Smooth muscle cell (in vitro differentiated cells): ENCODE results near the gene SEZ6L. TPM values are rescaled to one million over a fixed set of nuclear protein-coding genes. Genes with fewer than 3 reads are reported as not detected.

Source experiments
- DNase-seq: peaks from one replicate; lab custom pipeline; 2025; ENCODE audit not compliant: unreplicated experiment; lab: John Stamatoyannopoulos, UW
- H2AFZ ChIP-seq: fragments of 200-600 bp; sonication (generic); 2 replicates; pipeline ENCODE4 v1.6.0; 2016; ENCODE audit warnings: antibody characterized with exemption, low read depth, mild to moderate bottlenecking
- H3F3A ChIP-seq: fragments of 200-600 bp; sonication (generic); 2 replicates; pipeline ENCODE4 v1.6.0; 2017; ENCODE audit warnings: antibody characterized with exemption, low read depth
- H3K27ac ChIP-seq: fragments of 200-600 bp; sonication (generic); 2 replicates; pipeline ENCODE4 v1.5.1; 2016; ENCODE audit warnings: low read depth, mild to moderate bottlenecking
- H3K27me3 ChIP-seq: fragments of 200-600 bp; sonication (generic); 2 replicates; pipeline ENCODE4 v1.6.1; 2016; ENCODE audit warnings: low read depth, mild to moderate bottlenecking
- H3K36me3 ChIP-seq: fragments of 200-600 bp; sonication (generic); 2 replicates; pipeline ENCODE4 v1.5.1; 2016; ENCODE audit warnings: low read depth
- H3K4me1 ChIP-seq: fragments of 200-600 bp; sonication (generic); 2 replicates; pipeline ENCODE4 v1.5.1; 2016; ENCODE audit warnings: low read depth
- H3K4me2 ChIP-seq: fragments of 200-600 bp; sonication (generic); 2 replicates; pipeline ENCODE4 v1.6.0; 2016; ENCODE audit warnings: mild to moderate bottlenecking
- H3K4me3 ChIP-seq: fragments of 200-600 bp; sonication (generic); 2 replicates; pipeline ENCODE4 v1.5.1; 2016; ENCODE audit warnings: mild to moderate bottlenecking
- H3K79me2 ChIP-seq: fragments of 200-600 bp; sonication (generic); 2 replicates; pipeline ENCODE4 v1.6.0; 2016; ENCODE audit warnings: low read depth, mild to moderate bottlenecking
- H3K9ac ChIP-seq: fragments of 200-600 bp; sonication (generic); 2 replicates; pipeline ENCODE4 v1.6.0; 2016; ENCODE audit warnings: low read depth
- H3K9me3 ChIP-seq: fragments of 200-600 bp; sonication (generic); replicated peaks from 2 replicates; pipeline ENCODE4 v1.5.1; 2016; ENCODE audit warnings: low read depth
- H4K20me1 ChIP-seq: fragments of 200-600 bp; sonication (generic); 2 replicates; pipeline ENCODE4 v1.6.0; 2016; ENCODE audit warnings: low read depth
- CTCF ChIP-seq: fragments of 200-600 bp; sonication (generic); IDR thresholded peaks from 2 replicates; pipeline ENCODE4 v1.5.1; 2017; ENCODE audit warnings: borderline replicate concordance, mild to moderate bottlenecking, antibody characterized with exemption; ENCODE audit not compliant: insufficient read depth, poor library complexity, severe bottlenecking
- WGBS: methylation state at CpG from one replicate; pipeline ENCODE4 v1.1.7; 2016; ENCODE audit warnings: low lambda C conversion rate; 5-methylcytosine and 5-hydroxymethylcytosine counted together
- polyA plus RNA-seq: library from polyadenylated mRNA; unstranded; fragments of >200 nt; fragmentation: Nextera tagmentation; extraction: Ambion mirVana; gene quantifications from 2 replicates; pipeline ENCODE4 v1.2.1, GENCODE V29; 2016
- total RNA-seq: library from RNA; depleted of rRNA; stranded (reverse); fragments of >200 nt; gene quantifications from 2 replicates; pipeline ENCODE4 v1.2.3, GENCODE V29; 2014

The SEZ6L gene
- total RNA-seq (1.8 and 2.1 TPM in 2 replicates), polyA plus RNA-seq (1.5 and 2.1 TPM in 2 replicates)

DNA sequence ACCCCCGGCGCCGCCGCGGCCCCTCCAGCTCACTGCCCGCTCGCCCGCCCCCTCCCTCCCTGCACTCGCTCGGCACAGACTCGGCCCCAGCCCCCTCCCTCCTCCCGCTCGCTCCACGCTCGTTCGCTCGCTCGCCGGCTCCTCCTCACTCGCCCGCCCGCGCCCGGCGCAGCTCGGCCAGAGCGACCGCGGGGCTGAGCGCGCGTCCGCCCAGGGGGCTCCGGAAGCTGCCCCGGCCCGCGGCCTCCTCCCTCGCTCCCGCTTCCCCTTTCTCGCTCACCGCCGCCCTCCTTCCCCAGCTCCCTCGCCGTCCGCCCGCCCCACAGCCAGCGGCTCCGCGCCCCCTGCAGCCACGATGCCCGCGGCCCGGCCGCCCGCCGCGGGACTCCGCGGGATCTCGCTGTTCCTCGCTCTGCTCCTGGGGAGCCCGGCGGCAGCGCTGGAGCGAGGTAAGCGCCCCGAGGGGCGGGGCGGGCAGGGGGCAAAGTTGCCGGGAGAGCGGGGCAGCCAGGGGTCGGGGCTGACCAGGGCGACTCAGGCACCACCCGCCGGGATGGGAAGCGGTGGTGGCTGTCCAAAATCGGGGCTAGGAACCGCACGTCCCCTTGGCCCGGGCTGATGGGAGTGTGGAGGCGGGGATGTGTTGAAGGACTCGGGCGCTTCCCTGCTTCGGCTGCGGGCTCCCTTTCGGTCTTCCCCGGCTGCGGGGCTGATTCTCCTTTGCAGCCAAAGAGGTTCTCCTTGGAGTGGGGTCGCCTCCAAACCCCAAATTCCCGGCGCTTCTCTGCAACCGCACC lies at the start of gene SEZ6L:
Gene SEZ6L, plus strand, starts transcription at position 148 of the 797 bp plus-strand sequence. Its CDS starts 208 bp downstream, at position 356.
- no peak for DNase-seq
- H3K27me3 ChIP-seq = peaks cover 60% of the 10 kb centered on the region

GRCh38 chr22:26122920-26123468 lies 46.3 kb upstream of the SEZ6L start:
- no peak overlapping the region for H2AFZ ChIP-seq
- WGBS = 94% methylated on average over 4 of the region's 4 CpGs
- no peak for DNase-seq
- H3K4me3 ChIP-seq = no peak overlapping the region
- no peak overlapping the region for H3K27ac ChIP-seq
- H3K79me2 ChIP-seq = no peaks in the 10 kb centered on the region
- no peaks in the 10 kb centered on the region for H3F3A ChIP-seq
- no peak overlapping the region for H3K9ac ChIP-seq
- H3K4me1 ChIP-seq = no peaks in the 10 kb centered on the region
- no peak overlapping the region for H3K4me2 ChIP-seq
- H3K27me3 ChIP-seq = peaks cover 14% of the 10 kb centered on the region
- no peak for TF ChIP-seq CTCF
- H3K36me3 ChIP-seq = no peaks in the 10 kb centered on the region
- H3K9me3 ChIP-seq = no peaks in the 10 kb centered on the region
- no peaks in the 10 kb centered on the region for H4K20me1 ChIP-seq

More for the DNA sequence above, at the start of gene SEZ6L:
- Histone ChIP-seq H3F3A (no peaks in the 10 kb centered on the region), H3K79me2 (no peaks in the 10 kb centered on the region), H2AFZ (peak within 1 kb of the TSS; percentile 29), H3K36me3 (no peaks in the 10 kb centered on the region), H4K20me1 (peaks cover 2% of the 10 kb centered on the region), H3K4me3 (peak within 1 kb of the TSS; percentile 58), H3K4me2 (peak within 1 kb of the TSS; percentile 93), H3K4me1 (peaks cover 5% of the 10 kb centered on the region), H3K9me3 (no peaks in the 10 kb centered on the region), H3K27ac (no peak within 1 kb of the TSS), H3K9ac (no peak within 1 kb of the TSS)
- 4% methylated on average over 29 of the region's 92 CpGs for WGBS
- no peak for TF ChIP-seq CTCF

GRCh38 chr22:26124991-26125725 lies 44.1 kb upstream of the SEZ6L start:
- peaks cover 5% of the 10 kb centered on the region for H3K27me3 ChIP-seq
- H3K9me3 ChIP-seq = no peaks in the 10 kb centered on the region
- H2AFZ ChIP-seq = no peak overlapping the region
- no peaks in the 10 kb centered on the region for H3K79me2 ChIP-seq
- H3K36me3 ChIP-seq = no peaks in the 10 kb centered on the region
- no peak overlapping the region for H3K9ac ChIP-seq
- DNase-seq = no peak
- no peak overlapping the region for H3K27ac ChIP-seq
- H3K4me2 ChIP-seq = no peak overlapping the region
- no peak for TF ChIP-seq CTCF
- no peaks in the 10 kb centered on the region for H4K20me1 ChIP-seq
- 48% methylated on average over 10 of the region's 10 CpGs for WGBS
- H3K4me3 ChIP-seq = no peak overlapping the region
- H3F3A ChIP-seq = no peaks in the 10 kb centered on the region
- H3K4me1 ChIP-seq = peaks cover 4% of the 10 kb centered on the region
